Smooth muscle cell (in vitro differentiated cells): Measurements from ENCODE around the gene IMMP1L. TPM values are rescaled to one million over a fixed set of nuclear protein-coding genes. Genes with fewer than 3 reads are reported as not detected.

Source experiments
- DNase-seq: peaks from one replicate; lab custom pipeline; 2025; ENCODE audit not compliant: unreplicated experiment; lab: John Stamatoyannopoulos, UW
- H2AFZ ChIP-seq: fragments of 200-600 bp; sonication (generic); 2 replicates; pipeline ENCODE4 v1.6.0; 2016; ENCODE audit warnings: antibody characterized with exemption, low read depth, mild to moderate bottlenecking
- H3F3A ChIP-seq: fragments of 200-600 bp; sonication (generic); 2 replicates; pipeline ENCODE4 v1.6.0; 2017; ENCODE audit warnings: antibody characterized with exemption, low read depth
- H3K27ac ChIP-seq: fragments of 200-600 bp; sonication (generic); 2 replicates; pipeline ENCODE4 v1.5.1; 2016; ENCODE audit warnings: low read depth, mild to moderate bottlenecking
- H3K27me3 ChIP-seq: fragments of 200-600 bp; sonication (generic); 2 replicates; pipeline ENCODE4 v1.6.1; 2016; ENCODE audit warnings: low read depth, mild to moderate bottlenecking
- H3K36me3 ChIP-seq: fragments of 200-600 bp; sonication (generic); 2 replicates; pipeline ENCODE4 v1.5.1; 2016; ENCODE audit warnings: low read depth
- H3K4me1 ChIP-seq: fragments of 200-600 bp; sonication (generic); 2 replicates; pipeline ENCODE4 v1.5.1; 2016; ENCODE audit warnings: low read depth
- H3K4me2 ChIP-seq: fragments of 200-600 bp; sonication (generic); 2 replicates; pipeline ENCODE4 v1.6.0; 2016; ENCODE audit warnings: mild to moderate bottlenecking
- H3K4me3 ChIP-seq: fragments of 200-600 bp; sonication (generic); 2 replicates; pipeline ENCODE4 v1.5.1; 2016; ENCODE audit warnings: mild to moderate bottlenecking
- H3K79me2 ChIP-seq: fragments of 200-600 bp; sonication (generic); 2 replicates; pipeline ENCODE4 v1.6.0; 2016; ENCODE audit warnings: low read depth, mild to moderate bottlenecking
- H3K9ac ChIP-seq: fragments of 200-600 bp; sonication (generic); 2 replicates; pipeline ENCODE4 v1.6.0; 2016; ENCODE audit warnings: low read depth
- H3K9me3 ChIP-seq: fragments of 200-600 bp; sonication (generic); replicated peaks from 2 replicates; pipeline ENCODE4 v1.5.1; 2016; ENCODE audit warnings: low read depth
- H4K20me1 ChIP-seq: fragments of 200-600 bp; sonication (generic); 2 replicates; pipeline ENCODE4 v1.6.0; 2016; ENCODE audit warnings: low read depth
- CTCF ChIP-seq: fragments of 200-600 bp; sonication (generic); IDR thresholded peaks from 2 replicates; pipeline ENCODE4 v1.5.1; 2017; ENCODE audit warnings: borderline replicate concordance, mild to moderate bottlenecking, antibody characterized with exemption; ENCODE audit not compliant: insufficient read depth, poor library complexity, severe bottlenecking
- WGBS: methylation state at CpG from one replicate; pipeline ENCODE4 v1.1.7; 2016; ENCODE audit warnings: low lambda C conversion rate; 5-methylcytosine and 5-hydroxymethylcytosine counted together
- polyA plus RNA-seq: library from polyadenylated mRNA; unstranded; fragments of >200 nt; fragmentation: Nextera tagmentation; extraction: Ambion mirVana; gene quantifications from 2 replicates; pipeline ENCODE4 v1.2.1, GENCODE V29; 2016
- total RNA-seq: library from RNA; depleted of rRNA; stranded (reverse); fragments of >200 nt; gene quantifications from 2 replicates; pipeline ENCODE4 v1.2.3, GENCODE V29; 2014

The IMMP1L gene
- total and polyA plus RNA-seq, 2 experiments from 2014 or later: 11.8 to 32.2 TPM

- H3F3A ChIP-seq: no peaks in the 10 kb centered on the region
- H3K4me1 ChIP-seq: no peaks in the 10 kb centered on the region
- no peak for TF ChIP-seq CTCF
- H4K20me1 ChIP-seq: peaks cover 19% of the 10 kb centered on the region
- no peak overlapping the region for H2AFZ ChIP-seq
- no peak overlapping the region for H3K4me2 ChIP-seq
- no peak for DNase-seq
- no peak overlapping the region for H3K4me3 ChIP-seq
- WGBS: 72% methylated on average over 1 of the region's 1 CpG
- H3K9ac ChIP-seq: no peak overlapping the region
- no peak overlapping the region for H3K27ac ChIP-seq
- H3K27me3 ChIP-seq: no peaks in the 10 kb centered on the region
- H3K36me3 ChIP-seq: no peaks in the 10 kb centered on the region
- no peaks in the 10 kb centered on the region for H3K9me3 ChIP-seq
- H3K79me2 ChIP-seq: no peaks in the 10 kb centered on the region
Measured at GRCh38 chr11:31383116-31383515, 126.3 kb downstream of the IMMP1L start.

Other genes starting within 250 kb of the IMMP1L start
- 0.45 and 0.63 TPM in 2 replicates for gene DCDC1, start 139.9 kb downstream of the IMMP1L start, total RNA-seq
- 0.39 and 0.46 TPM in 2 replicates for gene DCDC1, start 139.9 kb downstream of the IMMP1L start, polyA plus RNA-seq
- gene DNAJC24, start 139.8 kb downstream of the IMMP1L start, total RNA-seq: 22.2 and 31.0 TPM in 2 replicates
- 4.4 and 4.7 TPM in 2 replicates for gene DNAJC24, start 139.8 kb downstream of the IMMP1L start, polyA plus RNA-seq
- 26.4 and 28.4 TPM in 2 replicates for gene ELP4, start 145 bp upstream of the IMMP1L start, total RNA-seq
- gene ELP4, start 145 bp upstream of the IMMP1L start, polyA plus RNA-seq: 15.0 and 19.5 TPM in 2 replicates